Skin epidermis (tissue), 12 donors: Measurements from ENCODE around the gene CNNM2.

ENCODE experiments used
- H3K27ac ChIP-seq, 21 experiments: fragments of 200-600 bp; sonication (generic) in 11 of 21; one replicate each; pipeline ENCODE4 v1.5.0; 2020; ENCODE audit warnings: mild to moderate bottlenecking in 3 of 21, inconsistent platforms in 2 of 21, moderate library complexity in 2 of 21
- H3K4me3 ChIP-seq, 7 experiments: fragments of 200-600 bp; sonication (generic) in 2 of 7; one replicate each; pipeline ENCODE4 v1.5.0; 2020; ENCODE audit warnings: inconsistent platforms in 2 of 7, mild to moderate bottlenecking in 2 of 7, moderate library complexity in 1 of 7

The CNNM2 gene

GRCh38 chr10:103086799-103087198 lies 168.7 kb downstream of the CNNM2 start:
- no peak overlapping the region for H3K4me3 ChIP-seq

GRCh38 chr10:103089493-103089892 lies 171.4 kb downstream of the CNNM2 start:
- Histone ChIP-seq H3K27ac (no peak overlapping the region), H3K4me3 (no peak overlapping the region)

More at GRCh38 chr10:103086799-103087198, 168.7 kb downstream of the CNNM2 start:
- H3K27ac ChIP-seq = no peak overlapping the region

DNA sequence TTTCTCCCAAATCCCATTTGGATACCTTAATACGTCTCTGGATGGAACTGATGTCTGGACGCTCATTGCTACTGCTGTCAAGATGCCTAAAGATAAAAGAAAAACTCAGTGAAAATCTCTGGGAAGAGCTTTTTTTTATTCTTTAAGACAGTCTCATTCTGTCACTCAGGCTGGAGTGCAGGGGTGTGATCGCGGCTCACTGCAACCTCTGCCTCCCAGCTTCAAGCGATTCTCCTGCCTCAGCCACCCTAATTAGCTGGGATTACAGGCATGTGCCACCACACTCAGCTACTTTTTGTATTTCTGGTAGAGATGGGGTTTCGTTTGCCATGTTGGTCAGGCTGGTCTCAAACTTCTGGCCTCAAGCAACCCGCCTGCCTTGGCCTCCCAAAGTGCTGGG lies 172.8 kb downstream of the CNNM2 start:
- Histone ChIP-seq H3K27ac (no peak overlapping the region), H3K4me3 (no peak overlapping the region)

DNA sequence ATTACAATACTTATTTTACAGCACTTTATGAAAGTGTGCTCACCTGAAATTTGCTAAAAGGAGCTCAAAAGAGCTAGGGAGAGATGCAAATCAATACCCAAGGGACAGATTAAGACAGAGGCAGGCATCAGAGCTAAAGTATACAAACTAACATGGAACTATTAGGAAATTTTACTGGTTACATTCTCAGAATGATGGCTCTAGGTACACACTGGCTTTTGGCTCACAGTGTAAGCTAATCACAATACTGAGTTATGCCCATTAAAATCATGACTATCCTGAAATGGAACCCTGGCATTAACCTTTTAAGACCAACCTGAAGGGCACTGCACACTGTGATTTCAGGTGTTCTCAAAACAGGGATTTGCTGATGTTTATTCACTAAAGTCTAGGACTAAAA lies 176.9 kb downstream of the CNNM2 start:
- no peak overlapping the region for H3K4me3 ChIP-seq
- no peak overlapping the region for H3K27ac ChIP-seq

DNA sequence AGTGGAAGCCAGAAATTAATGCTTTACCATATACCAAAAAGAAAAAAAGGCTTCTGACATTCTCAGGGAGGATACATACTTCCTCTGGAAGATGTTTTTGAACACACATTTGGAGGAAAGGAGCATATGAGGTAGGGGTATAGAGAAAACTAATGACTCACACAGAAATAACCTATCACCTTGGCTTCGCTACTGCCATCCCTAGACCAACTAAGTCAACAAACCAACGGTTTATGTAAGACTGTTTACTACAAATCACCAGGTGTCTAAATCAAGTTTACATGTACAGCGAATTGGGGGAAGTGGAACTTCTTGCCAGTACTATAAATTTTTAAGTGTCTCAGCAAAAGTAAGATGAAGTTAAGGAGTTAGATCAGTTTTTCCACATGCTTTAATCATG lies 178.0 kb downstream of the CNNM2 start:
- Histone ChIP-seq H3K27ac (no peak overlapping the region), H3K4me3 (no peak overlapping the region)

GRCh38 chr10:103098240-103098639 lies 180.1 kb downstream of the CNNM2 start:
- Histone ChIP-seq H3K4me3 (no peak overlapping the region), H3K27ac (no peak overlapping the region)

GRCh38 chr10:103100620-103101019 lies 182.5 kb downstream of the CNNM2 start:
- no peak overlapping the region for H3K27ac ChIP-seq

GRCh38 chr10:103102195-103102594 lies 184.1 kb downstream of the CNNM2 start:
- no peak overlapping the region for H3K27ac ChIP-seq
- no peak overlapping the region for H3K4me3 ChIP-seq

More at GRCh38 chr10:103100620-103101019, 182.5 kb downstream of the CNNM2 start:
- no peak overlapping the region for H3K4me3 ChIP-seq

DNA sequence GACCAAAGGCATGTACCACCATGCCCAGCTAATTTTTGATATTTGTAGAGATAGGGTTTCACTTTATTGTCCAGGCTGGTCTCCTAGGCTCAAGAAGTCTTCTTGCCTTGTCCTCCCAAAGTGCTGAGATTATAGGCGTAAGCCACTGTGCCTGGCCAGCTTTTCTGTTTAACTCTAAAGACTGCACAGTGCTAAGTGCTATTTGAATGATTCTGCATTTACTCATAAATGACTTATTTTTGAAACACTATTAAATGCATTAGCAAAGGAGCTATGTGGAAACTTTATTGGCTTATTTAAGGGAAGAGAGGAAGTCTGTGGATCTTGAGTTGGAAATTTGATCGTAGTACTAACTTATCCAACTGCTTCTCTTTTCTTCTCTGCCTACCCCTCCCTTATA lies 185.9 kb downstream of the CNNM2 start:
- no peak overlapping the region for H3K27ac ChIP-seq
- H3K4me3 ChIP-seq = no peak overlapping the region

DNA sequence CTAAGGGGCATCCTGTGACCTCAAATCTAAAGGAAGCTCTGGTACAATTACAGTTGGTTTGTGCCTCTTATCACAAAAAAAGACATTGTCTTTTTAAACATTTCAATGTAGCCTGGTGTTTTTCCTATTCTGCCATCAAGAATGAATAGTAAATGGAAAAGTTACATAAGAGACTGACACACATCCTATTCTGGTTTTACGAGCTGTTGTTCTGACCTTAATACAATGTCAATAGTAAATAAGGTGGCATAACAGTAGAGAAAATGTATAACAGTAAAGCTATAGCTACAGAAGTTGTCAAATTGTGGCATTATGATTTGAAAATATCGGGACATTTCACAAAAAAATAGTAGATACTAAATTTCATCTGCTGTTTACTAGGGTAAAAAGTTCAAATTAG lies 186.6 kb downstream of the CNNM2 start:
- Histone ChIP-seq H3K27ac (no peak overlapping the region), H3K4me3 (no peak overlapping the region)

GRCh38 chr10:103105462-103105861 lies 187.4 kb downstream of the CNNM2 start:
- H3K4me3 ChIP-seq = no peak overlapping the region
- no peak overlapping the region for H3K27ac ChIP-seq

GRCh38 chr10:103106539-103106938 lies 188.4 kb downstream of the CNNM2 start:
- Histone ChIP-seq H3K4me3 (no peak overlapping the region), H3K27ac (no peak overlapping the region)

DNA sequence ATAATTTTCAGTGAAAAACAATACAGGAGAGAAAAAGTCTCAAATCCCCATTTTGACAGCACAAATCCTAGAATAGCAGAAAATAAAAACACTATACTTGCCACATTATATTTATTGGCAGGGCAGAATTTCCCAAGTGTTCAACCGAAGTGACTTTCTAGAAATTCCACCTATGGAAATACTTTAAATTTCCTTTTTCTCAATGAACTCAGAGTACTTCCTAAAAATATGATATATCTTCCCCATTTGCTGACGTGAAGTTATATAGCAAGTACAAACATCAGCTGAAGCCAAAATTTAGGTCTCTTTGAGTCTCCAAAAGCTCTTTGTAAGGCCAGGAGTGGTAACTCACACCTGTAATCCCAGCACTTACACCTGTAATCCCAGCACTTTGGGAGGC lies 191.7 kb downstream of the CNNM2 start:
- Histone ChIP-seq H3K4me3 (no peak overlapping the region), H3K27ac (no peak overlapping the region)

DNA sequence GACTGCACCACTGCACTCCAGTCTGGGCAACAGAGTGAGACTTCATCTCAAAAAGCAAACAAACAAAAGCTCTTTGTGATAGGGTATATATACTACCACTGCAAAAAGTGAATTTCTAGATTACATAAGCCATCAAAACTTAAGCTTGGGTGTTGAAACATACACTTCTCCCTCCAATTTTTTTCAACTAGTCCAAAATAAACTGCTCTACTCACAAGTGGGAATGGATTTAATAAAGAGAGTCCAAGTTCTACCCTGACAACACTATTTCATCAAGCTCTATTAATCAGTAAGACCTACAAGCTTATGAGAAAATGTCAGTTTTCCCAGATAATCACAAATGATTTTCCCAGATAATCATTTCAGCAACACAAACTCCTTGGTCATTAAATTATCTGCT lies 192.3 kb downstream of the CNNM2 start:
- H3K27ac ChIP-seq = peak overlapping the region in 4 of 21 experiments; percentile 14 to 44 (median 38)
- no peak overlapping the region for H3K4me3 ChIP-seq

DNA sequence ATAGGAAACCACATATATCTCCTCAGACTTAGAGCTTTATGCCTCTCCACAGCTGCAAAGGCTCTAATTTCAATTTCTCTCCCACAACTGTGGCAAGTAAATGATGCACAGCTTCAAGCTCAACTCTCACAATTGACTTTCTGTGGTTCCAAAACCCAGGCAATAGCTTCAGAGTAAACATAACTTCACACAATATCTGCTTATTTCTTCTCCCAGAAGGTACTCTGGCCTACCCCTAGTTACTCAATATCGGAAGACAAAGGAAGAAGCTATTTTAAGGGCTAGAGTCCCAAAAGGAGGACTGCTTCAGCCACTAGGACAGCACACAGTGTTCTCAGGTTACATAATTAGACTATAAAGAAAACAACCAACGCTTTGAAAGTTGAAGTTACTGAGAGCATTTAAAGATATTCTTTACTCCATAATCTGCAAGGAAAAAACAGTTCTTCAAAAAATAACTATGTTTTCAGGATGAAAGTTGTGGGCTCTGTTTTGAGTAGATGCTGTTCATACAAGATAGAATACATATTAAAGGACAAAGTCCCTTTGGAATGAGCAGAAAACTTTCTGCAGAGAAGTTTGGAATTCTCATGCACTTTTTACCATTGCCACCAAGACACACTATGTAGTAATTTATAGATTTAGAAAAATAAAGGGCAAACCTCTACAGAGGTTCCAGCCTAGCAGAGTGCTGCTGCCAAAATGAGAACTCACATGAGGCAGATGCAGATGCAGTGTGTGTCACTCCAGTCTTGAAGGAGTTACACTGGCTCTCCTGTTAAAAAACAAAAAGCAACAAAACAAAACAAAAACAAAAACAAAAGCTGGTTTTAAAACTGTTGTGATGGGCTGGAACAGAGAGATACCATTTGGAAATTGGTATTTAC lies 193.2 kb downstream of the CNNM2 start:
- Histone ChIP-seq H3K4me3 (no peak overlapping the region), H3K27ac (peak overlapping the region in 9 of 21 experiments; percentile 1 to 44 (median 18))

- H3K4me3 ChIP-seq = no peak overlapping the region
- peak overlapping the region in 5 of 21 experiments; percentile 4 to 39 (median 18) for H3K27ac ChIP-seq
Observed at GRCh38 chr10:103111918-103112877, 194.1 kb downstream of the CNNM2 start.

DNA sequence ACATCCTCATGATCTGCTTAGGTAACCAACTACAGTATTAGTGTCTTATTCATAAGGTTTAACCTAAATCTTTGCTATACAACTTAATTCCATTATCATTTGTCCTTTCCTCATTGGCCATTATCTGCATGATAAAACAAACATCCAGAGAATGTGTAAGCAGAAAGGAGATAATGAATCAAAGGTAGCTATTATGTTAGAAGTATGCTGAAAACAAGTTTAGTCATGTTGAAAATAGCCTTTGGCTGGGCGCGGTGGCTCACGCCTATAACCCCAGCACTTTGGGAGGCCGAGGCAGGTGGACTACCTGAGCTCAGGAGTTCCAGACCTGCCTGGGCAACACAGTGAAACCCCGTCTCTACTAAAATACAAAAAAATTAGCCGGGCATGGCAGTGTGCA lies 196.8 kb downstream of the CNNM2 start:
- Histone ChIP-seq H3K4me3 (no peak overlapping the region), H3K27ac (no peak overlapping the region)

GRCh38 chr10:103117247-103117646 lies 199.2 kb downstream of the CNNM2 start:
- Histone ChIP-seq H3K27ac (no peak overlapping the region), H3K4me3 (no peak overlapping the region)

- Histone ChIP-seq H3K27ac (no peak overlapping the region), H3K4me3 (no peak overlapping the region)
Observed at GRCh38 chr10:103120546-103120945, 202.5 kb downstream of the CNNM2 start.

DNA sequence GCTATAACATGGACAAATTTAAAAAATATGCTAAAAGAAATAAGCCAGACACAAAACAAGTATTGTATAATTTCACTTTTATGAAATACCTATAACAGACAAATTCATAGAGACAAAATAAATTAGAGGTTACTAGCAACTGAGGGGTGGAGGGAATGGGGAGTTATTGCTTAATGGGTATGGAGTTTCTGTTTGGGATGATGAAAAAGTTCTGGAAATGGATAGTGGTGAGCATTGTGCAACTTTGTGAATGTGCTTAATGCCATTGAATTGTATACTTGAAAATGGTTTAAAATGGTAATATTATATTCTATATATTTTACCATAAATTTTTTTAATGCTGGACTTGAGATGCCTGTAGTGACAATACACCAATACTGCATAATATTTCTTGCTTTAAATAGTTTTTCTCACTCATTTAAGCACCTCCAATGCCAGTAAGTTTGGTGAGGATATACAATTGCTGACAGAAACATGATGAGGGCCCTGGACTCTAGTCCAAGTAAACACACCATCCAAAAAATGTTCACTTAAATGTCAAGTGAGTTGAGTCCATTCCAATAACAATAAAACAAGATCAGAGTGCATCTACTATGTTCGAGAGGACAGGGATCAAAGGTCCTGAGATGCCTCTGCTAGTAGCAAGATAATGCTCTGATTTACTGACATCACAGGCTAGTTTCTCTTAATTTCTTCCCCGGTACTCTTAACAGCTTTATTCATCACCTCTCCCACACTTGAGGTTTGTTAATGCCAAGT lies 203.1 kb downstream of the CNNM2 start:
- no peak overlapping the region for H3K4me3 ChIP-seq
- peak overlapping the region in 2 of 21 experiments; percentile 14 to 27 for H3K27ac ChIP-seq
